Neural progenitor cell (in vitro differentiated cells): ENCODE data around the gene ZSCAN9.

ENCODE experiments used
- CTCF ChIP-seq: fragments of 200-600 bp; sonication (generic); IDR thresholded peaks from 2 replicates; pipeline ENCODE4 v1.5.1; 2017; ENCODE audit warnings: antibody characterized with exemption, mild to moderate bottlenecking
- EZH2 ChIP-seq: fragments of 200-600 bp; sonication (generic); IDR thresholded peaks from 2 replicates; pipeline ENCODE4 v1.6.1; 2017; ENCODE audit warnings: antibody characterized with exemption, mild to moderate bottlenecking, moderate library complexity
- EZH2phosphoT487 ChIP-seq: fragments of 200-600 bp; sonication (generic); IDR thresholded peaks from 2 replicates; pipeline ENCODE4 v1.6.1; 2017; ENCODE audit warnings: antibody characterized with exemption

GRCh38 chr6:28263922-28264321, 38.8 kb downstream of the ZSCAN9 start:
- no peak for TF ChIP-seq EZH2phosphoT487
- TF ChIP-seq CTCF: no peak
- TF ChIP-seq EZH2: no peak
